HepG2 (cell line): ENCODE results near the gene USP36. TPM values are rescaled to one million over a fixed set of nuclear protein-coding genes. Genes with fewer than 3 reads are reported as not detected.

Source experiments
- AHDC1 ChIP-seq: sonication (generic); formaldehyde crosslinking; IDR thresholded peaks from 2 replicates; pipeline ENCODE4 v1.5.1; 2020; ENCODE audit warnings: mild to moderate bottlenecking, missing genetic modification reagents, borderline replicate concordance
- AKAP8 ChIP-seq: sonication (generic); formaldehyde crosslinking; IDR thresholded peaks from 2 replicates; pipeline ENCODE4 v1.5.1; 2020; ENCODE audit warnings: mild to moderate bottlenecking, missing genetic modification reagents
- CEBPG ChIP-seq: IDR thresholded peaks from 2 replicates; pipeline ENCODE4 v1.6.1; 2016
- CENPT ChIP-seq: sonication (generic); formaldehyde crosslinking; IDR thresholded peaks from 2 replicates; pipeline ENCODE4 v1.8.0; 2022; ENCODE audit warnings: low read depth, mild to moderate bottlenecking, moderate library complexity, missing genetic modification reagents
- DNMT3B ChIP-seq: conservative IDR thresholded peaks from 2 replicates; pipeline ENCODE4 v1.6.1; 2016; ENCODE audit warnings: missing biosample characterization, control low read depth
- HDAC1 ChIP-seq: sonication (generic); formaldehyde crosslinking; IDR thresholded peaks from 2 replicates; pipeline ENCODE4 v1.5.1; 2020; ENCODE audit warnings: mild to moderate bottlenecking, missing genetic modification reagents
- HHEX ChIP-seq: IDR thresholded peaks from 2 replicates; pipeline ENCODE4 v1.6.1; 2016; ENCODE audit warnings: control low read depth
- MTF2 ChIP-seq: sonication (generic); formaldehyde crosslinking; IDR thresholded peaks from 2 replicates; pipeline ENCODE4 v1.5.0; 2020; ENCODE audit warnings: missing genetic modification reagents, borderline replicate concordance
- SP2 ChIP-seq: sonication (generic); formaldehyde crosslinking; IDR thresholded peaks from 2 replicates; pipeline ENCODE4 v1.5.1; 2020; ENCODE audit warnings: mild to moderate bottlenecking, missing genetic modification reagents
- SRSF1 ChIP-seq: fragments of 200-400 bp; formaldehyde crosslinking; optimal IDR thresholded peaks from 2 replicates; pipeline ENCODE3; 2017; ENCODE audit warnings: mild to moderate bottlenecking, low read depth, low read length, moderate library complexity
- UBTF ChIP-seq: sonication (generic); formaldehyde crosslinking; IDR thresholded peaks from 2 replicates; pipeline ENCODE4 v1.4.0; 2020; ENCODE audit warnings: mild to moderate bottlenecking, missing genetic modification reagents
- ZNF12 ChIP-seq: sonication (generic); formaldehyde crosslinking; IDR thresholded peaks from 2 replicates; pipeline ENCODE4 v1.5.0; 2020; ENCODE audit warnings: missing genetic modification reagents
- ZNF317 ChIP-seq: sonication (generic); formaldehyde crosslinking; IDR thresholded peaks from 2 replicates; pipeline ENCODE4 v1.5.0; 2020; ENCODE audit warnings: mild to moderate bottlenecking, missing genetic modification reagents
- ZNF331 ChIP-seq: sonication (generic); formaldehyde crosslinking; IDR thresholded peaks from 2 replicates; pipeline ENCODE4 v1.4.0; 2020; ENCODE audit warnings: missing genetic modification reagents
- ZNF333 ChIP-seq: sonication (generic); formaldehyde crosslinking; IDR thresholded peaks from 2 replicates; pipeline ENCODE4 v1.4.0; 2020; ENCODE audit warnings: mild to moderate bottlenecking, missing genetic modification reagents, borderline replicate concordance
- ZNF343 ChIP-seq: sonication (generic); formaldehyde crosslinking; IDR thresholded peaks from 2 replicates; pipeline ENCODE4 v1.4.0; 2020; ENCODE audit warnings: mild to moderate bottlenecking, missing genetic modification reagents
- ZNF382 ChIP-seq: sonication (generic); formaldehyde crosslinking; IDR thresholded peaks from 2 replicates; pipeline ENCODE4 v1.5.0; 2020; ENCODE audit warnings: missing genetic modification reagents, mild to moderate bottlenecking, borderline replicate concordance
- ZNF564 ChIP-seq: sonication (generic); formaldehyde crosslinking; IDR thresholded peaks from 2 replicates; pipeline ENCODE4 v1.8.1; 2023; ENCODE audit warnings: mild to moderate bottlenecking, missing genetic modification reagents
- ZNF598 ChIP-seq: sonication (generic); formaldehyde crosslinking; IDR thresholded peaks from 2 replicates; pipeline ENCODE4 v1.5.1; 2020; ENCODE audit warnings: mild to moderate bottlenecking, missing genetic modification reagents, borderline replicate concordance
- ZNF616 ChIP-seq: sonication (generic); formaldehyde crosslinking; IDR thresholded peaks from 2 replicates; pipeline ENCODE4 v1.5.0; 2020; ENCODE audit warnings: low read depth, mild to moderate bottlenecking, missing genetic modification reagents
- ZNF703 ChIP-seq: sonication (generic); formaldehyde crosslinking; IDR thresholded peaks from 2 replicates; pipeline ENCODE4 v1.5.1; 2020; ENCODE audit warnings: missing genetic modification reagents, mild to moderate bottlenecking, moderate library complexity, borderline replicate concordance
- ZNF766 ChIP-seq: sonication (generic); formaldehyde crosslinking; IDR thresholded peaks from 2 replicates; pipeline ENCODE4 v1.5.0; 2020; ENCODE audit warnings: missing genetic modification reagents, borderline replicate concordance
- ZSCAN12 ChIP-seq: sonication (generic); formaldehyde crosslinking; IDR thresholded peaks from 2 replicates; pipeline ENCODE4 v1.9.0; 2021; ENCODE audit warnings: mild to moderate bottlenecking, missing genetic modification reagents
- polyA plus RNA-seq, 8 experiments: library from polyadenylated mRNA; depleted of rRNA in 3 of 8; stranded (reverse) in 7 of 8; unstranded in 1 of 8; fragments of >200 nt; fragmentation: Illumina TruSeq in 4 of 8; extraction: Trizol in 4 of 8; gene quantifications; 2 replicates each; pipeline versions ENCODE4 v1.2.1 to v1.2.3, GENCODE V29; 2011 to 2016; ENCODE audit warnings: low read depth in 4 of 8, missing spikeins in 1 of 8, mixed read lengths in 1 of 8; ENCODE audit not compliant: insufficient read depth in 1 of 8
- total RNA-seq, 5 experiments: library from RNA; depleted of rRNA; stranded (reverse); fragments of >200 nt; fragmentation: Illumina TruSeq; extraction: Trizol; gene quantifications; 2 replicates each; pipeline ENCODE4 v1.2.3, GENCODE V29; 2016; ENCODE audit warnings: low read depth in 1 of 5

Gene USP36
- total and polyA plus RNA-seq, 2 of the 13 experiments (the other 11 are each of a cell fraction or from before 2014, with no cell fraction given) = 29.6 to 45.9 TPM

GRCh38 chr17:78840780-78841611 lies at the start of gene USP36 (continued):
- TF ChIP-seq AHDC1 (CRISPR knock-in tag) (peak; percentile 73; the same call in 1 of the 2 replicates), ZNF343 (CRISPR knock-in tag) (peak; percentile 96), ZNF564 (CRISPR knock-in tag) (peak; percentile 95), ZNF333 (CRISPR knock-in tag) (peak; percentile 74; the same call in 1 of the 2 replicates), ZSCAN12 (CRISPR knock-in tag) (no peak), ZNF382 (no peak), MTF2 (no peak; the same call in 1 of the 2 replicates), ZNF331 (peak; percentile 93), HDAC1 (peak; percentile 100), CENPT (CRISPR knock-in tag) (0 out of 2 replicates have a peak, but pooled peaks have one; percentile 11), ZNF766 (peak; percentile 88), CEBPG (CRISPR knock-in tag) (peak; percentile 97), ZNF703 (no peak), DNMT3B (CRISPR knock-in tag) (no peak), SP2 (CRISPR knock-in tag) (peak; percentile 81), HHEX (0 out of 2 replicates have a peak, but pooled peaks have one; percentile 9), UBTF (peak; percentile 94), AKAP8 (CRISPR knock-in tag) (peak; percentile 88), SRSF1 (peak; percentile 84), ZNF317 (CRISPR knock-in tag) (peak; percentile 91), ZNF598 (peak; percentile 99), ZNF616 (CRISPR knock-in tag) (peak; percentile 36; the same call in 1 of the 2 replicates), ZNF12 (CRISPR knock-in tag) (no peak; the same call in 1 of the 2 replicates)
